Stimulated activated CD8-positive, alpha-beta memory T cell treated with anti-CD3 and anti-CD28 coated beads, Interleukin-4, amount 100 ng/mL, for 4 hours (primary cell): ENCODE measurements around the gene MAPKBP1.

ENCODE experiments used
- DNase-seq, 2 donors: peaks; one replicate each; pipeline ENCODE4 v3.0.0-alpha.2; 2020; ENCODE audit warnings: low read depth in 2 of 2, low spot score in 1 of 2

The MAPKBP1 gene

DNA sequence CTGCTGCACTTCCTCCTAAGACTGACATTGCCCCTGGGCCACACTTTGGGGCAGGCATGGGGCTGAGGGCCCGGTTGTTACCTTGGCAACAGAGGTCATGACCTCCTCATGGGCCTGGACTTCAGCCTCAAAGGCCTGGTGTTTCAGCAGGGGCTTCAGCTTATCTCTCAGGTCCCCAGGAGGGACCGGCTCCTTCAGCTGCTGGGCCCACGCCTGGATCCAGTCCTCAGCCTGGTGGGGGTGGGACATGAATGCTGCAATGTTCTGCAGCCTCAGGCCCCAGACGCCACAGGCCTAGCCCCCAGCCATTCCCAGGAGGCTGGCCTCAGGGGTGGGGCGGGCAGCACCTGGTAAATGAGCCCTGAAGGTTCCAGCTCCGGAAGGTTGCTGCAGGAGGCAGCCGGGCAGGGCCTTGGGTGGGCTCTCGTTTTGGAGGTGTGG, 92.0 kb downstream of the MAPKBP1 start:
- no peak for DNase-seq

DNA sequence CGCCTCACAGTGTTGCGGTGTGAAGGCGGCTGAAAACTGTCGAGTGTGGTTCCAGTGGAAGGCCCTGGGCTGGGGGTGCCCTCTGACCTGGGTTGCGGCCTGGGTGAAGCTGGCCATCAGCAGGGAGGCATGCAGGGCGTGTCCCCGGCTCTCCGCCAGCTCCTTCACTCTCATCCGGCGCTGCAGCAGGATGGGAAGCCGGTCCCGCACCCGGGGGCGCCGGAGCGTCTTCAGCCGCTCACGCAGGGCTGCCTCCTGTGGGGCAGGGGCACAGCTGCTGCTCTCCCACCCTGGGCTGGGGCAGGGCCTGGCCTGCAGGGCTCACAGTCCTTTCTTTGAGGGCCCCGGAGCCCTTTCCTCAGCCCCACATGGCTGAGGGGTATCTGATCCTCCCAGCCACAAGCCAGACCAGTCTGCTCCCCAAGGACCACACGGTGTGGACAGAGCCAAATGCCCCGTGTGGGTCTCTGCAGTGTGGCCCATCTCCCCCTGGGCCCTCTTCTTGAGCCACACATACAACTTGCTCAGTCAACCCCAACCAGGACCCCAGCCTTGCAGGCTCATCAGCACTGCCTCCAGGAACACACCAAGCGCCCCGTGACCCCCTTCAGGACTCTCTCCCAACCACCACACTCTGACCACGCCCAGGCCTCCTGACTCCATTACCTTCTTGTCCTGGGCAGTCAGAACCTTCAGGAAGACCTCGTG, 92.7 kb downstream of the MAPKBP1 start:
- DNase-seq = no peak

DNA sequence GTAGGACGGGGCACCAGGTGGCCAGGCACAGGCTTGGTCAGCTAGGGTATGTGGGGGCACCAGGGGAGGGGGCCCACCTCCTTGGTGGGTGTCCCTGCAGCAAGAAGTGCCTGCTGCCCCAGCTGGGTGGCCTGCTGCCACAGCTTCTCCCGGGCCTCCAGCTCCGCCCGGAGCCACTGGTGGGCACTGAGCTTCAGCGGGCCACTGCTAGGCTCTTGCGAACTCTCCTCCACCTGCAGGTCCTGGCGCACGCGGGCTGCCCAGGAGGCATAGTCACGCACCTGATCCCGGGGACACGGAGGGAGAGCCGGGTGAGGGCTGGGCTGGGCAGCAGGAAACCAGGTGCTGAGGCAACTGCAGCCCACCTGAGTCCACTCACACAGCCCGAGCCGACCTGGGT, 94.0 kb downstream of the MAPKBP1 start:
- no peak for DNase-seq

DNA sequence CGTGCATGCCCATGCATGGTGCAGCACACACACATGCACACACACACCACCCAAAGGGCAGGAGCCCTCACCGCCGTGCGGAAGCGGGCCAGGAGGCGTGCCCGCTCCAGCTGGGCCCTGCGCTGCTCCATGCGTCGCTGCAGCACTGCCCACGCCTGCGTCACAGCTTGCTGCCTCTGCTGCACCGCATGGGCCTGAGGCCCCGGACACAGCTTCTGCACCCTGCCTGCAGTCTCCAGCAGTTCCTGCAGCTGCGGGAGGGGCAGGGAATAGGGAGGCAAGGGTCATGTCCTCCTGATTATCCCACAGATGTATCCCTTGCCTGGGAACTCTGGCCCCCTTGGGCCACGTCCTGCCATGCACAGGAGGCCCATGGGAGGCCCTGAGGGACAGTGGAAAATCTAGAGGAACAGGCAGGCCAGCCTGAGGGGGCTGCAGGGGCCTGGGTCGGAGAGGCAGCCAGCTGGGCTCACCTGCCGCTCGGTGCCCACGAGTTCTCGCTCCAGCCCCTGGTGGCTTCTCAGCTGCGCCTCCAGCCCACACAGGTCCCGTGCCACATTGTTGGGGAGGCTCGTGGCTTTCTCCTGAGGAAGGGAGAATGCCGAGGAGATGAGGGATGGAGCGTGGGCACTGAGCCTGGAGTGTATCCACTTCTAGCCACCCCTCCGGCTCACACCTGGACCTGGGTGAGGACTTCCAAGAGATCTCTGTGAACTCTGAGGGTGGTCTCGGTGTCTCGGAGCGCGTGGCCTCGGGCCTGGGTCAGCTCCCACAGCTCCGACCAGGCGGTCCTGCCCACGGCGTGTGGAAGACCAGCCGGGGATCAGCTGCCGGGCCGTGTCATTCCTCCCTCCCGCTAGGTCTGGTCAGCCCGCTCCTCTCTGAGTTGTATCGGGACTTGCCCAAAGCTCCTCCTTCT, 95.7 kb downstream of the MAPKBP1 start:
- no peak for DNase-seq

DNA sequence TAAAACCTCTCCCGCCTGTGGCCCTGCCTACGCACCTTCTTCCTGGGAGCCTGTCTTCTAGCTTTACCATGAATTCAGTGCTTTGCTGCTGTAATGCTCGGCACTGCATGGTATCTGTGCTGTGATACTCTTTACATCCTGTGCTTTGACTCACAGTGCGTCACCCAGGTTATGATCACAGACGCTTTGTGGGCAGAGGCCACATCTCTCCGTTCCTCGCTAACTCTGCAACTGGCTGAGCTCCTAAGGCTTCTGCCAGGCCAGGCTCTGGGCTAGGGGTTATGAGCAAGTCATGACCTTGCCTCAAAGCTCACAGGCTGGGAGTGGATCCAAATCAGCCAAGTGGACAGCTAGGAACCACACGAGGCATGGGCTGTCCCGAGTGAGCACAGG, 96.4 kb downstream of the MAPKBP1 start:
- peak in 1 of 2 donors; percentile 17 for DNase-seq

DNA sequence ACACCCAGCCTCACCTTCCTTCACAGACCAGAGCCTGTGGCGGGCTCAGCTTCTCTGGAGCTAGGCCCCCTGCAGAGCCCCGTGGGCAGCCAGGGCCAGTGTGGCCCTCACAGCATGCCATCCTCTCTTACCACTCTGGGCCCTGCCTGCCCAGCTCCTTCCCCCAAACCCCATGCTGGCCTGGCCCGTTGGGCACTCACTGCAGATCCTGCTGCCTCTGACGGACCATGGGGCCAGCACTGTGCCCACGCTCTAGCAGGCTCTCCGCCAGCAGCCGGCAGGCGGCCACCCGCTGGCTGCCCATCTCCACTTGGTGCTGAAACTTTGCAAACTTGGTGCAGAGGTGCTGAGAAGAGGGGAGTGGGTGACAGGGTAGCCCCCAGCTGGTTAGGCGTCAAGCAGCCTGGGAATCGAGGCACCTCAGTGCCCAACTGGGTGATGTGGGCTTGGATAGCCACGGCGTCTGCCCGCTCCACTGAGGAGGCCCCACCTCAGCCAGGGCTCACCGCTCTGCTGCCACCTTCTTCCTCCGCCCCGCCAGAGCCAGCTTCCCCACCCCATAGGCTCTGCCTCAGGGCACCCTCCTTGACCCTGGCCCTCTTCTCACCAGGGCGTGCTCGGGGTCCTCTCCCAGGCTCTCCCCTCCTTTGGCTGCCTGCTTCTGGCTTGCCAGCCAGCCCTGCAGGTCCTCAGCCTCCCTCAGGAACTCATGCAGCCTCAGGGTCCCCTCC, 97.1 kb downstream of the MAPKBP1 start:
- no peak for DNase-seq

DNA sequence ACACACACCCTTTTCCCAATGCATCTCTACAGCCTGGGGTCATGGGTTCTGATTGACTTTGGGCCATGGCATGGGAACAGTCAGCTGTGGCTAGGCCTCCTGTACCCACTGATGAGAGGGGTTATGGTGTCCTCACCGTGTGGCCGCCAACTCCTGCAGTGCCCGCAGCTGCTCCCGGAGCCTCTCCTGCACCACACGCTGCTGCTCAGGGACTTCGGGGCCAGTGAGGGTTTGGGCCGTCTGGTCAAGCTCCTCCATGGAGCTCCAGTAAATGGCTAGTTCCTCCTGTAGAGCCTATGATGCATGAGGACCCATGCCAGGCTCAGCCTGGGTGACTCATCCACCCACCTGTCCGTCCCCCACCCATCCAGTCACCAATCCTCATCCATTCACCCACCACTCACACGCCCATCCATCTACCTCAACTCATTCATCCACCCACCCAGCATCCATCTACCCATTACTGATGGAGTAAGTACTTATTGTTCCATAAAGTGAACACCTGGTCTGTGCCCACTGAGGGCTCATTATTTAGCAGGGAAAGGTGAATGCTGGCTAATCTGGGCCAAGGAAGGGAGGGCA, 98.0 kb downstream of the MAPKBP1 start:
- no peak for DNase-seq

DNA sequence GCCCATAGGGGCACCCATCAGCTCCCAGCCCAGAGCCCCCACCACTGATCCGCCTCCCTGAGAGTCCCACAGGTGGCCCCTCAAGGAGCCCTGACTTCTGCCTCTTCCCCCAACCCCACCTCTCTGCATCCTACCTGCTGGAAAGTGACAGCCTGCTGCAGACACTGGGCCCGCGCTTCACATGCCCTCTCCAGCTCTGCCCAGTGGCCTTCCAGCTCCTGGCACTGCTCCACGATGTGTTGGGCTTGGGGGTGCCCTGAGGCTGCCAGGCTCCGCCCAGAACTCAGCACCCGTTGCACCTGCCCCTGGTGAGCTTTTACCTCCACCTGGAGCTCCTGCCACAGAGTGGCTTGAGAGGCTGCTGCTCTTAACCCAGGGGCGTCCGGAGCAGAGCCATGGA, 99.4 kb downstream of the MAPKBP1 start:
- DNase-seq = no peak

DNA sequence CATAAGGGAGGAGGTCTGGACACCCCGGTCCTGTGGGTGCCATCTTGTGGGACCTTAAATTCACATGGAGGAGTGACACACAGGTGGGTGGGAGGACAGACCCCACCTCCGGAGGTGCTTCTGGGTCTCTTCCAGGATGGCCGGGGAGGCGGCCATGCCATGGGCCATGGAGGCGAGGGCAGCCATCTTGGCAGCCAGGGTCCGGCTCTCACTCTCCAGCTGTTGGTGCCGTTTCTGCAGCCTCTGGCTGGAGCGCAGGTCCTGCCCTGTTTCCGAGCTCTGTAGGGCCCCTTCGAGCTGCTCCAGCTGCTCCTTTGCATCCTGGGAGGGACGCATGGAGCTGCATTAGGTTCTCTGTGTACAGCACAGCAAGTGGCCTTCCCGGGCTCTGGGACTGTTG, 100.5 kb downstream of the MAPKBP1 start:
- no peak for DNase-seq

DNA sequence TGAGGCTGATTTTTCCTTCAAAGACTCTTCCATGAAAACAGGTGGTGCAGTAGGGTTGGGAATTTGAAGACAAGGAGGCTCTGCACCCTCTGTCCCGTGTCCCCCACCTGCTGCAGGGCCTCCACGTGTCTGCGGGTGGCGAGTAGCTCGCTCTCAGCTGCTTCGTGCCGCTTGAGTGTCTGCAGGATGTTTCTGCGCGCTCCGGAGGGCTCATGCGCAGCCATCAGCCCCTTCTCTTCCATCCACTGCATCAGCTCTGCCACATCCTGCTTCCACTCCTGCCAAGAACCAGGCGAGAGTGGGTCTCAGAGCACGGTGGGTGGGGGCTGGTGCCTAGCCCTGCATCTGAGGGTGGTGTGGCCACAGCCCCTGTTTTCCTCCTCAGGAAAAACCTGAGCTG, 101.7 kb downstream of the MAPKBP1 start:
- no peak for DNase-seq

DNA sequence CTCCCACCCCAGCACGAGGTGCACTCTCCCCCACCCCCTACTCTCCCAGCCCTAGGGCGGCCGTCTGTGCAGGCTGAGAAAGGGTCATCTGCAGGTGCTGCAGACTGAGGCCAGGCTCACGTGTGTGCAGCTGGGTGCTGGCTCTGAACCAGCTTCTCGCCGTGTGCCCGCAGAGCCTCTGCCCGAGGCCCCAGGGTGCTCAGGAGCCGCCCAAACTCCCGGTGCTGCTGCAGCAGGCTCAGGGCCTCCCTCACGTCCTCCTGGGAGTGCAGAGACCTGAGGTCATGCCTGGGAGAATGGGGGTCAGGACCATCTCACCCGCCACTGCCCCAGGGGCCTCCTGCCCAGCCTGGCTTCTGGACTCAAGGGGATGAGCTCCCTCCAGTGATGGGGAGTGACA, 102.4 kb downstream of the MAPKBP1 start:
- no peak for DNase-seq
